Measurements from ENCODE around the gene TNIK. TPM values are rescaled to one million over a fixed set of nuclear protein-coding genes. Genes with fewer than 3 reads are reported as not detected.
A peak's percentile ranks its signal among the peaks of the same experiment; 100 is the strongest.
"Not testable (repeated sequence)": the region's sequence is repeated elsewhere in the genome, so short reads cannot be mapped to it uniquely, and the experiment has no call there.

TNIK gene
- total RNA-seq, 4 donors from 2014 or later, result 30.3 to 39.0 (median 36.8) TPM

GRCh38 chr3:171295484-171296373, 164.5 kb downstream of the TNIK start:
- no peaks in the 10 kb centered on the region for H3K27me3 ChIP-seq
- intact Hi-C loops (cut with DNase I), result no loop called here
- H3K4me3 ChIP-seq, result no peak overlapping the region
- 54% methylated on average over 4 of the region's 5 CpGs for WGBS
- H3K27ac ChIP-seq (replicated peaks in 1 of 4), result peak overlapping the region; percentile 73 to 79 (median 76)
- no peaks in the 10 kb centered on the region for H3K9me3 ChIP-seq
- H3K36me3 ChIP-seq, result no peaks in the 10 kb centered on the region
- H3K4me1 ChIP-seq, result peaks cover 15 to 53% (median 47%) of the 10 kb centered on the region in 4 donors
- peak; percentile 9 for TF ChIP-seq EP300 (IDR thresholded peaks at IDR 0.05)
- TF ChIP-seq POLR2A (IDR thresholded peaks at IDR 0.05; ENCODE audit: low read depth), result no peak
- TF ChIP-seq, protein P1, sequence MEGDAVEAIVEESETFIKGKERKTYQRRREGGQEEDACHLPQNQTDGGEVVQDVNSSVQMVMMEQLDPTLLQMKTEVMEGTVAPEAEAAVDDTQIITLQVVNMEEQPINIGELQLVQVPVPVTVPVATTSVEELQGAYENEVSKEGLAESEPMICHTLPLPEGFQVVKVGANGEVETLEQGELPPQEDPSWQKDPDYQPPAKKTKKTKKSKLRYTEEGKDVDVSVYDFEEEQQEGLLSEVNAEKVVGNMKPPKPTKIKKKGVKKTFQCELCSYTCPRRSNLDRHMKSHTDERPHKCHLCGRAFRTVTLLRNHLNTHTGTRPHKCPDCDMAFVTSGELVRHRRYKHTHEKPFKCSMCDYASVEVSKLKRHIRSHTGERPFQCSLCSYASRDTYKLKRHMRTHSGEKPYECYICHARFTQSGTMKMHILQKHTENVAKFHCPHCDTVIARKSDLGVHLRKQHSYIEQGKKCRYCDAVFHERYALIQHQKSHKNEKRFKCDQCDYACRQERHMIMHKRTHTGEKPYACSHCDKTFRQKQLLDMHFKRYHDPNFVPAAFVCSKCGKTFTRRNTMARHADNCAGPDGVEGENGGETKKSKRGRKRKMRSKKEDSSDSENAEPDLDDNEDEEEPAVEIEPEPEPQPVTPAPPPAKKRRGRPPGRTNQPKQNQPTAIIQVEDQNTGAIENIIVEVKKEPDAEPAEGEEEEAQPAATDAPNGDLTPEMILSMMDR (IDR thresholded peaks at IDR 0.05), result no peak
- peak in 1 of 2 donors; percentile 34 for TF ChIP-seq POLR2AphosphoS5 (IDR thresholded peaks at IDR 0.05)
- no peak for DNase-seq (ENCODE audit: extremely low spot score)

DNA sequence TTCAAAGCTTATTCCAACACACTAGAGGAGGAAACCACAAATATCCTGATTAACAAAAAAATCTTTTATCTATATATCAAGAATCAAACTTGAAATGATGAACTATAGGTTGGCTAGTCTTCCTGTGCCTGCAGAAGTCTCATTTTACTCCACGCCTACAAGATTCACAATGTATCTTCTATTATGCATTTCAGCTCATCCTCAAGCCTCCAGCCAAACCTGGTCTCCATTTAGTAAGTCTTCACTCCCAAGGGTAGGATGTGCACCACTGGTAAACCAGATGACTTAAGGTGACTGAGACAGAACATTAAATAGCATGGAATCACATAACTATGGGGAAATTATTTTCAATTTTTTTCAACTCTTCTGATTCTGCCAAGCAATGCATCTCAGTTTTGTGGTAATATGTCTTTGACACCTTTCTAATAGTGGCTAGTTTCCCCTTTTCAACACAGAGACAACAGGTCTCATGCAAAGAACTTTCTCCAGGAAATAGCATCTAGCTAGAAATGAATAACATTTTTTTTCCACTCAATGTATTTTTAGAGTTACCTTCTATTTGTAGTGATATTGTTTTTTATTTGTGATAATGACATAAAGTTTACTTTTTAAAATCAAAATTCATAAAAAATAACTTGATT, 166.9 kb downstream of the TNIK start:
- DNase-seq (ENCODE audit: extremely low spot score), result no peak
- peak overlapping the region in 1 of 4 donors; percentile 44 for H3K27ac ChIP-seq (replicated peaks in 1 of 4)
- no peak overlapping the region for H3K4me3 ChIP-seq
- H3K36me3 ChIP-seq, result no peaks in the 10 kb centered on the region
- 90% methylated on average over 1 of the region's 1 CpG for WGBS
- TF ChIP-seq POLR2A (IDR thresholded peaks at IDR 0.05; ENCODE audit: low read depth) (no peak), EP300 (IDR thresholded peaks at IDR 0.05) (no peak), POLR2AphosphoS5 (IDR thresholded peaks at IDR 0.05) (no peak)
- TF ChIP-seq, protein P1 (IDR thresholded peaks at IDR 0.05), result no peak
- intact Hi-C loops (cut with DNase I), result no loop called here
- H3K9me3 ChIP-seq, result no peaks in the 10 kb centered on the region
- no peaks in the 10 kb centered on the region for H3K27me3 ChIP-seq
- peaks cover 17 to 61% (median 49%) of the 10 kb centered on the region in 4 donors for H3K4me1 ChIP-seq

- TF ChIP-seq POLR2A (IDR thresholded peaks at IDR 0.05; ENCODE audit: low read depth), result no peak
- TF ChIP-seq EP300 (IDR thresholded peaks at IDR 0.05), result no peak
- TF ChIP-seq, protein P1 (IDR thresholded peaks at IDR 0.05), result no peak
- no peak for TF ChIP-seq POLR2AphosphoS5 (IDR thresholded peaks at IDR 0.05)
- peaks cover 15 to 58% (median 32%) of the 10 kb centered on the region in 4 donors for H3K4me1 ChIP-seq
- no peaks in the 10 kb centered on the region for H3K36me3 ChIP-seq
- no peaks in the 10 kb centered on the region for H3K9me3 ChIP-seq
- peak overlapping the region in 1 of 4 donors; percentile 14 for H3K27ac ChIP-seq (replicated peaks in 1 of 4)
- no peaks in the 10 kb centered on the region for H3K27me3 ChIP-seq
- intact Hi-C loops (cut with DNase I), result no loop called here
- DNase-seq (ENCODE audit: extremely low spot score), result no peak
- WGBS, result 38% methylated on average over 2 of the region's 2 CpGs
- H3K4me3 ChIP-seq, result no peak overlapping the region
These were observed 169.5 kb downstream of the TNIK start for GRCh38 chr3:171290680-171291079.

DNA sequence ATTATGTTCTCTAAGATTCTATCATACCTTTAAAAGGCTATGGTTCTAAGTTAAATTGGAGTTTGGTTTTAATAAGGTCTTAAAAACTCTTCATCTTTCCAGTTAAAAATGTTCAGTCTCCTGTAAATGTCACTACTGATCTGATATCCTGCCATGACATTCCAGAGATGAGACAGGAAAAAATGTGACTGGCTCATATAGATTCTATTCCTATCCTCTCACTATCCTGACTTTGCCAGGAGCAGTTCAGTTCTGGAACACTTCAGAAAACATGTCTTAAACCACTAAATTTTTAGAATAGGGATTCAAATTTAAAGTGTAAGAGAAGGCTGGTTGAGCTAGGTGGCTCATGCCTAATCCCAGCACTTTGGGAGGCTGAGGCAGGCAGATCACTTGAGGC, 170.9 kb downstream of the TNIK start:
- Histone ChIP-seq H3K4me3 (no peak overlapping the region), H3K27ac (replicated peaks in 1 of 4) (peak overlapping the region; percentile 28 to 48 (median 42)), H3K36me3 (no peaks in the 10 kb centered on the region), H3K4me1 (peaks cover 18 to 58% (median 35%) of the 10 kb centered on the region in 4 donors), H3K9me3 (no peaks in the 10 kb centered on the region), H3K27me3 (no peaks in the 10 kb centered on the region)
- DNase-seq (ENCODE audit: extremely low spot score), result no peak
- TF ChIP-seq, protein P1 (IDR thresholded peaks at IDR 0.05), result no peak
- TF ChIP-seq POLR2A (IDR thresholded peaks at IDR 0.05; ENCODE audit: low read depth), result no peak
- no peak for TF ChIP-seq POLR2AphosphoS5 (IDR thresholded peaks at IDR 0.05)
- TF ChIP-seq EP300 (IDR thresholded peaks at IDR 0.05), result no peak
- intact Hi-C loops (cut with DNase I), result no loop called here

- H3K4me1 ChIP-seq, result peaks cover 30 to 58% (median 46%) of the 10 kb centered on the region in 4 donors
- H3K36me3 ChIP-seq; intact Hi-C loops (cut with DNase I); H3K27ac ChIP-seq (replicated peaks in 1 of 4); DNase-seq (ENCODE audit: extremely low spot score); H3K9me3 ChIP-seq; H3K27me3 ChIP-seq; H3K4me3 ChIP-seq: not testable (repeated sequence)
- WGBS, result 96% methylated on average over 3 of the region's 3 CpGs
These were observed 172.4 kb downstream of the TNIK start for GRCh38 chr3:171287761-171288160.

Data from esophagus muscularis mucosa (tissue), 4 donors.